ENCODE data around the gene CARD8. TPM values are rescaled to one million over a fixed set of nuclear protein-coding genes. Genes with fewer than 3 reads are reported as not detected.

The CARD8 gene
- total RNA-seq, 2 experiments from 2014 or later = 71.1 to 73.1 TPM

GRCh38 chr19:48186541-48186991, 69.1 kb downstream of the CARD8 start:
- CTCF ChIA-PET = interaction anchor here (0.8 kb wide), 1 partner anchor 17 kb away, joined by 3 read pairs; no protein-coding TSS in a partner anchor
- ATAC-seq (ENCODE audit: poor library complexity) (no peak), DNase-seq (no peak)
- Mint-ChIP-seq H3K27ac (no peak overlapping the region), H3K27me3 (no peaks in the 10 kb centered on the region), H3K36me3 (ENCODE audit: low read depth) (peaks cover 40% of the 10 kb centered on the region), H3K4me3 (no peak overlapping the region), H3K4me1 (ENCODE audit: low read depth) (no peaks in the 10 kb centered on the region), H3K9me3 (peaks cover 2% of the 10 kb centered on the region)
- no peaks in the 10 kb centered on the region for H3K4me1 ChIP-seq (ENCODE audit: insufficient read depth, low read length)
- H3K9me3 ChIP-seq (ENCODE audit: control insufficient read depth in 1 of 2, insufficient read depth in 1 of 2, low read length in 2 of 2) = peaks cover 3 to 8% of the 10 kb centered on the region in 2 experiments
- TF ChIP-seq CTCF (IDR thresholded peaks at IDR 0.05) = no peak
- intact Hi-C loops (cut with DNase I, micrococcal nuclease) = no loop called here
- peaks cover 10% of the 10 kb centered on the region for H3K36me3 ChIP-seq (ENCODE audit: insufficient read depth, low read length)
- no peak overlapping the region for H3K27ac ChIP-seq (ENCODE audit: low read depth in 1 of 2, low read length in 2 of 2)
- H3K4me3 ChIP-seq (ENCODE audit: low read length) = no peak overlapping the region
- H3K27me3 ChIP-seq (ENCODE audit: control insufficient read depth in 1 of 2, insufficient read depth in 2 of 2, low read length in 2 of 2) = no peaks in the 10 kb centered on the region
- POLR2A ChIA-PET = interaction anchor here (1.1 kb wide), 2 partner anchors 17 to 63 kb away, joined by 3 to 5 read pairs; no protein-coding TSS in a partner anchor

- H3K4me1 Mint-ChIP-seq (ENCODE audit: low read depth) = no peaks in the 10 kb centered on the region
- no peaks in the 10 kb centered on the region for H3K27me3 Mint-ChIP-seq
- ATAC-seq (ENCODE audit: poor library complexity) (no peak), DNase-seq (no peak)
- H3K4me3 Mint-ChIP-seq = no peak overlapping the region
- no peak overlapping the region for H3K27ac ChIP-seq (ENCODE audit: low read depth in 1 of 2, low read length in 2 of 2)
- peaks cover 8% of the 10 kb centered on the region for H3K36me3 ChIP-seq (ENCODE audit: insufficient read depth, low read length)
- no peaks in the 10 kb centered on the region for H3K27me3 ChIP-seq (ENCODE audit: control insufficient read depth in 1 of 2, insufficient read depth in 2 of 2, low read length in 2 of 2)
- intact Hi-C loops (cut with DNase I, micrococcal nuclease) = no loop called here
- no peaks in the 10 kb centered on the region for H3K4me1 ChIP-seq (ENCODE audit: insufficient read depth, low read length)
- peaks cover 6% of the 10 kb centered on the region for H3K9me3 Mint-ChIP-seq
- no peak for TF ChIP-seq CTCF (IDR thresholded peaks at IDR 0.05)
- no peak overlapping the region for H3K4me3 ChIP-seq (ENCODE audit: low read length)
- ChIA-PET CTCF (no interaction called here), POLR2A (interaction anchor here (1.1 kb wide), 2 partner anchors 18 to 64 kb away, joined by 3 to 5 read pairs; no protein-coding TSS in a partner anchor)
- H3K9me3 ChIP-seq (ENCODE audit: control insufficient read depth in 1 of 2, insufficient read depth in 1 of 2, low read length in 2 of 2) = peaks cover 8% of the 10 kb centered on the region in 2 experiments
- no peak overlapping the region for H3K27ac Mint-ChIP-seq
- H3K36me3 Mint-ChIP-seq (ENCODE audit: low read depth) = peaks cover 43% of the 10 kb centered on the region
Measured at GRCh38 chr19:48186015-48186414, 69.7 kb downstream of the CARD8 start.

- ATAC-seq (ENCODE audit: poor library complexity) = no peak
- Histone ChIP-seq H3K4me3 (ENCODE audit: low read length) (no peak overlapping the region), H3K27ac (ENCODE audit: low read depth in 1 of 2, low read length in 2 of 2) (no peak overlapping the region), H3K4me1 (ENCODE audit: insufficient read depth, low read length) (no peaks in the 10 kb centered on the region), H3K9me3 (ENCODE audit: control insufficient read depth in 1 of 2, insufficient read depth in 1 of 2, low read length in 2 of 2) (peaks cover 8% of the 10 kb centered on the region in 2 experiments), H3K36me3 (ENCODE audit: insufficient read depth, low read length) (peaks cover 6% of the 10 kb centered on the region), H3K27me3 (ENCODE audit: control insufficient read depth in 1 of 2, insufficient read depth in 2 of 2, low read length in 2 of 2) (no peaks in the 10 kb centered on the region)
- ChIA-PET POLR2A (no interaction called here), CTCF (no interaction called here)
- Mint-ChIP-seq H3K4me1 (ENCODE audit: low read depth) (no peaks in the 10 kb centered on the region), H3K27me3 (no peaks in the 10 kb centered on the region), H3K36me3 (ENCODE audit: low read depth) (peaks cover 37% of the 10 kb centered on the region), H3K27ac (no peak overlapping the region), H3K9me3 (peaks cover 6% of the 10 kb centered on the region), H3K4me3 (no peak overlapping the region)
- intact Hi-C loops (cut with DNase I, micrococcal nuclease) = no loop called here
- DNase-seq = no peak
- TF ChIP-seq CTCF (IDR thresholded peaks at IDR 0.05) = no peak
Measured at GRCh38 chr19:48183356-48183755, 72.4 kb downstream of the CARD8 start.
